ENCODE results near the gene NUCB1.

NUCB1 gene

GRCh38 chr19:48970923-48971395 lies 70.8 kb downstream of the NUCB1 start:
- DNase-seq (ENCODE audit: insufficient read length, low spot score) (peak; percentile 91), FAIRE-seq (no peak)

More at GRCh38 chr19:48970923-48971395, 70.8 kb downstream of the NUCB1 start:
- TF ChIP-seq, protein P1, sequence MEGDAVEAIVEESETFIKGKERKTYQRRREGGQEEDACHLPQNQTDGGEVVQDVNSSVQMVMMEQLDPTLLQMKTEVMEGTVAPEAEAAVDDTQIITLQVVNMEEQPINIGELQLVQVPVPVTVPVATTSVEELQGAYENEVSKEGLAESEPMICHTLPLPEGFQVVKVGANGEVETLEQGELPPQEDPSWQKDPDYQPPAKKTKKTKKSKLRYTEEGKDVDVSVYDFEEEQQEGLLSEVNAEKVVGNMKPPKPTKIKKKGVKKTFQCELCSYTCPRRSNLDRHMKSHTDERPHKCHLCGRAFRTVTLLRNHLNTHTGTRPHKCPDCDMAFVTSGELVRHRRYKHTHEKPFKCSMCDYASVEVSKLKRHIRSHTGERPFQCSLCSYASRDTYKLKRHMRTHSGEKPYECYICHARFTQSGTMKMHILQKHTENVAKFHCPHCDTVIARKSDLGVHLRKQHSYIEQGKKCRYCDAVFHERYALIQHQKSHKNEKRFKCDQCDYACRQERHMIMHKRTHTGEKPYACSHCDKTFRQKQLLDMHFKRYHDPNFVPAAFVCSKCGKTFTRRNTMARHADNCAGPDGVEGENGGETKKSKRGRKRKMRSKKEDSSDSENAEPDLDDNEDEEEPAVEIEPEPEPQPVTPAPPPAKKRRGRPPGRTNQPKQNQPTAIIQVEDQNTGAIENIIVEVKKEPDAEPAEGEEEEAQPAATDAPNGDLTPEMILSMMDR (IDR thresholded peaks at IDR 0.05; ENCODE audit: insufficient read depth, missing control alignments): peak; percentile 91

Data from D721Med (cell line).